Measurements from ENCODE around the gene NRIP1.

The NRIP1 gene

DNA sequence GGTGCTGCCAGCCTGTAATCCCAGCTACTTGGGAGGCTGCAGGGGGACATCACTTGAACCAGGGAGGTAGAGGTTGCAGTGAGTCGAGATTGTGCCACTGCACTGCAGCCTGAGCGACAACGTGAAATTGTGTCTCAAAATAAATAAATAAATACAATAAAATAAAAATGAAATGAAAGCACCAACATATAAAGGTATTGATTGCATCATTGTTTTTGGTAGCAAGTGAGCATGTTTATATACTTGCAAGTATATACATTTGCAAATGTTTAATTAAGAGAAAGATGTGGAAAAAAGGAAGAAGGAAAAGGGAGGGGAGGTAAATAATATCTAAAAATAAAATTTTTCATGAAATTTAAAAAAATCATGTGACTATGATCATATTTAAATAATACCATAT, 32.8 kb upstream of the NRIP1 start:
- H3K27ac ChIP-seq: no peak overlapping the region

DNA sequence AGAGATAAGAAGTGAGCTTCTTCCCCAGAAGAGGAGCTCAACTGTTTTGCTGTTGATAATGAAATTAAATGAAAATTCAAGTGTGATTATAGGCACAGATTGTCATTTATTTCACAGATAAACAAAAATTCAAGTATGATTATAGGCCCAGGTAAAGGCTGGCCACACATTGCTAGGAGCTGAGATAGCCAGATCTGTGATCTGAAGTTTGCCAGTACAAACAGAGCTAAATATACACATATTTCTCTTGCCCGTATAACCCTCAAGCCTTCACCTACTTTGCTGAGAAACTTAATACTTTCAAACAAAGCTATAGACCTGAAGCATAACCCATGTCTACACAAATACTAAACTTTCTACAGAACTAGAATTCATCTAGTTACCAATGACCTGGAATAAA, 31.3 kb upstream of the NRIP1 start:
- no peak overlapping the region for H3K27ac ChIP-seq
- TF ChIP-seq, protein P1, sequence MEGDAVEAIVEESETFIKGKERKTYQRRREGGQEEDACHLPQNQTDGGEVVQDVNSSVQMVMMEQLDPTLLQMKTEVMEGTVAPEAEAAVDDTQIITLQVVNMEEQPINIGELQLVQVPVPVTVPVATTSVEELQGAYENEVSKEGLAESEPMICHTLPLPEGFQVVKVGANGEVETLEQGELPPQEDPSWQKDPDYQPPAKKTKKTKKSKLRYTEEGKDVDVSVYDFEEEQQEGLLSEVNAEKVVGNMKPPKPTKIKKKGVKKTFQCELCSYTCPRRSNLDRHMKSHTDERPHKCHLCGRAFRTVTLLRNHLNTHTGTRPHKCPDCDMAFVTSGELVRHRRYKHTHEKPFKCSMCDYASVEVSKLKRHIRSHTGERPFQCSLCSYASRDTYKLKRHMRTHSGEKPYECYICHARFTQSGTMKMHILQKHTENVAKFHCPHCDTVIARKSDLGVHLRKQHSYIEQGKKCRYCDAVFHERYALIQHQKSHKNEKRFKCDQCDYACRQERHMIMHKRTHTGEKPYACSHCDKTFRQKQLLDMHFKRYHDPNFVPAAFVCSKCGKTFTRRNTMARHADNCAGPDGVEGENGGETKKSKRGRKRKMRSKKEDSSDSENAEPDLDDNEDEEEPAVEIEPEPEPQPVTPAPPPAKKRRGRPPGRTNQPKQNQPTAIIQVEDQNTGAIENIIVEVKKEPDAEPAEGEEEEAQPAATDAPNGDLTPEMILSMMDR (conservative IDR thresholded peaks at IDR 0.05): no peak

More for the DNA sequence above, 32.8 kb upstream of the NRIP1 start:
- TF ChIP-seq, protein P1 (conservative IDR thresholded peaks at IDR 0.05): no peak

DNA sequence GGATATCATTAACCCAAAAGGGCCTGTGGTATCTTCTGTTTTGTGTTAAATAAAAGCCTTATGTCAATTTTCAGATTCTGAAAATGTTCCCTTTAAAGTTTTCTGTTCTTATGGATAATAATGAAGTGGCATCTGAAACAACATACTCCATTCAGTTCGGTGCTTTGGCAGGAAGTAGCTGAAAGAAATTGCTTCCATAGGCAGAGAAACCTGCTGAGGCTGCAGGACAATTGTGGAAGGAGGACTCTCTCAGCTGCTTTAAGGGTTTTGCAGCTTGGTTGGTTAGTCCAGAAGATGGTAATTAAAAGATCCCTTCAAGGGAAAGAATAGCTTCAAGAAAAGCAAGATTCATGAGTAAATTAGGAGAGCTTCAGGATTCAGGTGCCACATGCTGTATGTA, 30.5 kb upstream of the NRIP1 start:
- TF ChIP-seq, protein P1 (conservative IDR thresholded peaks at IDR 0.05): no peak

DNA sequence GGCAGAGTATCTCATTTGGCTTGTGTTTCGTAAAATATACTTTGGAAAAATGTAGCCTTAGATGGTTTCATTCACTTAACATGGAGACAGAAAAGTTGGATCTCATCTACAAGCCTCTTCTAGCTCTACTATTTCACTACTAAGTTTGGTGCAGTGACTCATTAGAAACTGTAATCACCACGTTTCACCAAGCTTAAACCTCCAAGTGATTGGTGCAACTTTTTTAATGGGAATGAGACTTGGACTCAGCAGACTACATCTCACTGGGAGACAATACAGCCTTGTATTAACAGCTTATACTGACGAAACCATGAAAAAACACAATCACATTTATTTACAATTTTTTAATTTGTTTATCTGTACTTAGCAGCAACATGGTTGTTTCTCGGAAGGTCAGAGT, 29.9 kb upstream of the NRIP1 start:
- H3K27ac ChIP-seq: no peak overlapping the region
- TF ChIP-seq, protein P1 (conservative IDR thresholded peaks at IDR 0.05): no peak

More for the DNA sequence above, 30.5 kb upstream of the NRIP1 start:
- H3K27ac ChIP-seq: no peak overlapping the region

DNA sequence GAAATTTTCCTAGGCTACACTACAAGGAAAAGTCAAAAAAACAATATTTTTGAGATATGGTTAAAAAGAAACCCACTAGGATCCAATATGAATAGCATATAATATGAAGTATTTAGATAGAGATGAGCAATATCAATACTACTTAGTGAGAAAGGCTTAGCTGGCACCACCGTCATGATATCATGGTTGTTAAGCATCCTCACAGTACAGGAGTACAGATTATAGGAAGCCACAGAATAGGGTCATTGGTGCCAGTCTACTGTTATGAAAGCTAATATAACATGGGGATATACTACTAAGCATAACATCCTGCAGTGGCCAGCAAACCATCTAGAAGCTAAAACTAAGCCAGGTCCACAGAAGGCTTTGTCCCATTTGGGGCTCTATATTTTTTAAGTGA, 28.4 kb upstream of the NRIP1 start:
- TF ChIP-seq, protein P1 (conservative IDR thresholded peaks at IDR 0.05): no peak
- H3K27ac ChIP-seq: no peak overlapping the region

DNA sequence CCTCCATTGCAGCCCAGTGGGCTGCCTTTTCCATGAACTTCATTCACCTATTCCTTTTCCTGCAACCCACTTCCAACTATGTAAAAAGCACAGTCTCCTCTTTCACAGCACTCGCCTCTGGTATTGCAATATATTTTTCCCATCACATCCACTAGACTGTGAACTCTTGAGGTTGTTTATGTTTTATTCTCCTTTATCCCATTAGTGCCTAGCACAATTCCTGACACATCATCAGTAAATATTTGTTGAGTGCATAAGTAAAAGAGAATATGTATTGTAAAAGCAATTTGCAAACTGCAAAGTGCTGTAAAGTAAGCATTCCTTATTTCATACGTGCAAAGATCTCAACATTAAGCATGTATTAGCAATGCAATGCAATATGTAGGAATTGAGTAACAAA, 27.9 kb upstream of the NRIP1 start:
- H3K27ac ChIP-seq: no peak overlapping the region
- TF ChIP-seq, protein P1 (conservative IDR thresholded peaks at IDR 0.05): no peak

DNA sequence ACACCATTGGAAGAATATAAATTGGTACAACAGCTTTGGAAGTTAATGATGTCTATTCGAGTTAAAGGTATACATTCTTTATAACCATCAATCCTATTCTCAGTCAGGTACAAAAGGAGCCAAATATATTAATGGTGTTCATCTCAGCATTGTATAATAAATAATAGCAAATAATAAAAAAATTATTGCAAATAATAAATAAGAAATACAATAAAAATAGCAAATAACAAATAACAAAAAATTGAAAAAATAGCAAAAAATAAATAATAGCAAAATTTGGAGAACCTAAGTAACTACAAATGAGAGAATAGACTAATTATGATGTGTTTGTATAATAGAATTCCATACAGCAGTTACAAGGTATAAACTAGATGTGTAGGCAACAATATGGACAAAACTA, 25.6 kb upstream of the NRIP1 start:
- TF ChIP-seq, protein P1 (conservative IDR thresholded peaks at IDR 0.05): no peak
- H3K27ac ChIP-seq: no peak overlapping the region

DNA sequence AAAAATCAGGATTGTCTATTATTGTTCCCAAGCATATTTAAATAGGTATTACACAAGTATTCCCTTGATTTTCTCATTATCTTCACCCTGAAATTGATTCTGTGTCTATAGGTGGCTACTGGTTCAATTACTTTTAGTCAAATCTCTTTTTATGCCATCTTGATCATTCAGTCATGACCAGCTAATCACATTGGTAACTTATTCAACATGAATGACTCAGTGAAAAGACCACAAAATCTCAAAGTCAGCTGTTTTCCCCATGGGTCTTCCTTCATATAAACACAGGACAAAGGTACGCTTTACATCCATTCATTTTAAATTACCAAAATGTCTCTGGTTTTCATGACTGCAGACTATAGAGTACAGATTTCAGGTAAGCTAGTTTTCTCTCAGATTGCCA, 23.7 kb upstream of the NRIP1 start:
- H3K27ac ChIP-seq: no peak overlapping the region
- TF ChIP-seq, protein P1 (conservative IDR thresholded peaks at IDR 0.05): no peak

Data from VCaP (cell line).